Endometrial microvascular endothelial cells (primary cell): ENCODE measurements around the gene NPAS1. TPM values are rescaled to one million over a fixed set of nuclear protein-coding genes. Genes with fewer than 3 reads are reported as not detected.

ENCODE experiments used
- in situ Hi-C: cut with HindIII; loops from 2 replicates; pipeline ENCODE4 v1.10.0; 2017; ENCODE audit warnings: low sequenced_read_pairs, low pct_unique_long_range_greater_than_20kb; ENCODE audit errors: inconsistent ontology term
- total RNA-seq: library from RNA; depleted of rRNA; stranded (reverse); fragments of >200 nt; gene quantifications from one replicate; pipeline ENCODE4 v1.2.3, GENCODE V29; 2015; ENCODE audit errors: inconsistent ontology term

Gene NPAS1
- total RNA-seq, 1 donor from 2014 or later = not detected

DNA sequence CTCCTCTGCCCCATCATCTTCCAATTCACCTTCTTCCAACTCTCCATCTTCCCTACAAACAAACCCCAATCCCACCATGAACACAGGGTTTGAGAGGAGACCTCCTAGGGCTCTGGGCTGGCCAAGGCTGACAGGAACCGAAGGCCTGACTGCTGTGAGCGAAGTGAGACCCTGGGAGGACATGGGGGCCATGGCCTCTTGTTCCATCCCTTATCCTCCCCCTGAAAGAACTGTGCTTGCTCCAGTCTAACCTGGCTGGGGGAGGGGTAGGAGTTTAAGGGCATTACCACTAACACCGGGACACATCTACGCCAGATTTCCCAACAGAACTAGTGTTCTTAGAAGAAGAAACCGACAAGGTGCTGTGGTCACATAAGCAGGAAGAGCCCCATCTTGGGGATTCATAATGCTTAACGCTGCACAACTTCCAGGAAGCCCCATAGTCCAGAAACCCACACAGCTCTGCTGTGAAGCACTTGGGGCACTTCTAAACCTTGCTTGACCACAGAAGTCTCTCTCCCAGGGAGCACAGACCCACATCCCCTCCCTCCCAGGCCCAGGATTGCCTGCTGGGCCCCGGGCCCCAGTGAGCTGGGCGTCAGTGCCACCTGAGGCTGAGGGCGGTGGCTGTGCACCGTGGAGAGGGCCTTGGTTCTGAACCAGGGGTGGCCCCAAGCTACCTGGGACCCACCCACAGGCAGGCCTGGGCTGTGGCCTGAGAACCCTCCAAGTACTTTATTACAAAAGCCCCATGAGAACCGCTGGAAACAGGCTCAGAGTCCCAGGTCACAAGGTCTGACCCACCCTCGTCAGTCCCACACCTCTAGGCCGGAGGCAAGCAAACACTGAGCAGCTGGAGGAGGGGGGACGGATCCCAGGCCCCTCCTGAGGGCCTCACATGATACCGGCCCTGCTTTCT lies 75.2 kb downstream of the NPAS1 start:
- in situ Hi-C loops = no loop called here

Other genes starting within 250 kb of the NPAS1 start
- gene SLC1A5, start 231.2 kb upstream of the NPAS1 start, total RNA-seq = 138 TPM
- 287 TPM for gene AP2S1, start 169.0 kb upstream of the NPAS1 start, total RNA-seq
- 24.3 TPM for gene ARHGAP35, start 158.8 kb upstream of the NPAS1 start, total RNA-seq
- gene TMEM160, start 28.8 kb downstream of the NPAS1 start, total RNA-seq = 46.5 TPM
- 25.3 TPM for gene ZC3H4, start 93.9 kb downstream of the NPAS1 start, total RNA-seq
- gene SAE1, start 111.0 kb downstream of the NPAS1 start, total RNA-seq = 247 TPM
- gene BBC3, start 211.4 kb downstream of the NPAS1 start, total RNA-seq = 12.4 TPM
- gene CCDC9, start 236.7 kb downstream of the NPAS1 start, total RNA-seq = 8.2 TPM